H1 (cell line): ENCODE data around the gene PRG3. TPM values are rescaled to one million over a fixed set of nuclear protein-coding genes. Genes with fewer than 3 reads are reported as not detected.

Experiments
- CTCF ChIA-PET: fragments of 300-600 bp; sonication (Branson Sonifier 250); formaldehyde crosslinking; loops from one replicate; lab custom pipeline; 2021; ENCODE audit not compliant: partially characterized antibody; lab: Charles Lee
- POLR2A ChIA-PET: fragments of 300-600 bp; sonication (Branson Sonifier 250); formaldehyde crosslinking; loops from one replicate; lab custom pipeline; 2021; ENCODE audit warnings: inconsistent platforms; ENCODE audit not compliant: partially characterized antibody; lab: Charles Lee
- DNase-seq, 2 experiments: peaks; one replicate each; pipeline versions ENCODE4 v3.0.0 to v3.0.0-alpha.2; 2010 to 2022; ENCODE audit warnings: low spot score in 2 of 2, low read depth in 1 of 2, mixed read lengths in 1 of 2
- FAIRE-seq: peaks from 2 replicates; lab custom pipeline; 2011; peaks lifted over from hg19 to GRCh38; lab: Jason Lieb, UNC
- H2AFZ ChIP-seq: 2 replicates; pipeline ENCODE4 v1.8.1; 2012; ENCODE audit warnings: low read length, inconsistent platforms
- H2AK5ac ChIP-seq: 2 replicates; pipeline ENCODE4 v1.6.1; 2013; ENCODE audit warnings: low read depth, low read length
- H2BK120ac ChIP-seq: replicated peaks from 2 replicates; pipeline ENCODE3; 2013; ENCODE audit warnings: low read depth, low read length, inconsistent platforms
- H2BK12ac ChIP-seq: 2 replicates; pipeline ENCODE4 v1.6.1; 2013; ENCODE audit warnings: low read depth, low read length
- H2BK15ac ChIP-seq: 2 replicates; pipeline ENCODE4 v1.6.1; 2013; ENCODE audit warnings: low read length
- H2BK20ac ChIP-seq: 2 replicates; pipeline ENCODE4 v1.6.1; 2013; ENCODE audit warnings: low read length
- H2BK5ac ChIP-seq: 2 replicates; pipeline ENCODE4 v1.6.1; 2013; ENCODE audit warnings: low read depth, low read length
- H3K14ac ChIP-seq: 2 replicates; pipeline ENCODE4 v1.6.1; 2013; ENCODE audit warnings: inconsistent platforms; ENCODE audit not compliant: insufficient read length
- H3K18ac ChIP-seq: 2 replicates; pipeline ENCODE4 v1.6.1; 2013; ENCODE audit warnings: low read length; ENCODE audit errors: extremely low read depth
- H3K23ac ChIP-seq: 2 replicates; pipeline ENCODE4 v1.6.1; 2013; ENCODE audit warnings: inconsistent platforms; ENCODE audit not compliant: insufficient read length
- H3K23me2 ChIP-seq: 2 replicates; pipeline ENCODE4 v1.6.1; 2013; ENCODE audit warnings: low read depth, low read length
- H3K27ac ChIP-seq: 2 replicates; pipeline ENCODE4 v1.6.1; 2011; ENCODE audit warnings: low read depth, low read length, inconsistent platforms
- H3K27me3 ChIP-seq, 4 experiments: replicated peaks in 1 of 4; 1 replicate in 1 of 4; 2 replicates in 3 of 4; pipeline versions ENCODE4 v1.6.1 to v1.8.1; 2011 to 2013; ENCODE audit warnings: low read length in 3 of 4, mild to moderate bottlenecking in 3 of 4, inconsistent platforms in 2 of 4, mixed read lengths in 2 of 4, moderate library complexity in 1 of 4; ENCODE audit not compliant: control insufficient read depth in 3 of 4, insufficient read depth in 3 of 4; ENCODE audit errors: extremely low read depth in 1 of 4
- H3K36me3 ChIP-seq, 4 experiments: 2 replicates each; pipeline versions ENCODE4 v1.6.1 to v1.8.1; 2011 to 2013; ENCODE audit warnings: mild to moderate bottlenecking in 4 of 4, low read length in 3 of 4, moderate library complexity in 2 of 4, control low read depth in 1 of 4, inconsistent platforms in 1 of 4; ENCODE audit not compliant: insufficient read depth in 4 of 4, control insufficient read depth in 2 of 4
- H3K4ac ChIP-seq: replicated peaks from 2 replicates; pipeline ENCODE3; 2013; ENCODE audit warnings: low read length, low read depth, mixed read lengths, inconsistent platforms; ENCODE audit not compliant: insufficient read length
- H3K4me1 ChIP-seq, 4 experiments: replicated peaks in 1 of 4; 1 replicate in 1 of 4; 2 replicates in 3 of 4; pipeline versions ENCODE4 v1.6.1 to v1.8.1; 2011 to 2013; ENCODE audit warnings: low read length in 3 of 4, inconsistent platforms in 2 of 4, mixed read lengths in 1 of 4; ENCODE audit not compliant: insufficient read depth in 4 of 4, control insufficient read depth in 3 of 4
- H3K4me2 ChIP-seq, 2 experiments: 2 replicates each; pipeline versions ENCODE4 v1.6.1 to v1.8.1; 2011 to 2013; ENCODE audit warnings: low read depth in 2 of 2, low read length in 2 of 2, control low read depth in 1 of 2, inconsistent platforms in 1 of 2, mild to moderate bottlenecking in 1 of 2; ENCODE audit not compliant: insufficient read depth in 1 of 2
- H3K4me3 ChIP-seq, 4 experiments: fragments of 200-600, 300-600 bp in 1 of 4; sonication (generic), shearing (Covaris generic), sonication (Bioruptor Twin) in 1 of 4; 2 replicates each; pipeline versions ENCODE4 v1.5.1 to v1.8.1; 2011 to 2016; ENCODE audit warnings: low read length in 4 of 4, low read depth in 3 of 4, control low read depth in 2 of 4, inconsistent platforms in 2 of 4, mild to moderate bottlenecking in 2 of 4, mixed read lengths in 1 of 4, moderate library complexity in 1 of 4; ENCODE audit not compliant: insufficient read depth in 2 of 4; ENCODE audit errors: extremely low read depth in 1 of 4
- H3K56ac ChIP-seq: replicated peaks from 2 replicates; pipeline ENCODE3; 2013; ENCODE audit warnings: low read depth, mild to moderate bottlenecking, mixed read lengths, low read length, inconsistent platforms; ENCODE audit not compliant: insufficient read length
- H3K79me1 ChIP-seq: 2 replicates; pipeline ENCODE4 v1.6.1; 2013; ENCODE audit warnings: low read depth, low read length, control low read depth
- H3K79me2 ChIP-seq, 2 experiments: 2 replicates each; pipeline versions ENCODE4 v1.6.1 to v1.8.1; 2012 to 2013; ENCODE audit warnings: low read length in 2 of 2, mild to moderate bottlenecking in 2 of 2, inconsistent platforms in 1 of 2; ENCODE audit not compliant: insufficient read depth in 2 of 2, control insufficient read depth in 1 of 2
- H3K9ac ChIP-seq, 4 experiments: replicated peaks in 1 of 4; 1 replicate in 1 of 4; 2 replicates in 3 of 4; pipeline versions ENCODE4 v1.6.1 to v1.8.1; 2011 to 2013; ENCODE audit warnings: low read depth in 3 of 4, low read length in 3 of 4, control low read depth in 2 of 4, mild to moderate bottlenecking in 2 of 4, moderate library complexity in 2 of 4, inconsistent platforms in 1 of 4; ENCODE audit errors: extremely low read depth in 1 of 4
- H3K9me3 ChIP-seq, 2 experiments: 2 replicates each; pipeline versions ENCODE4 v1.6.1 to v1.8.1; 2012 to 2013; ENCODE audit warnings: mild to moderate bottlenecking in 2 of 2, moderate library complexity in 2 of 2, control low read depth in 1 of 2, inconsistent platforms in 1 of 2, low read depth in 1 of 2, low read length in 1 of 2, mixed read lengths in 1 of 2; ENCODE audit not compliant: insufficient read depth in 2 of 2
- H4K20me1 ChIP-seq, 2 experiments: replicated peaks in 1 of 2; 2 replicates each; pipeline versions ENCODE3 to v1.8.1; 2011 to 2013; ENCODE audit warnings: inconsistent platforms in 2 of 2, low read length in 2 of 2, mild to moderate bottlenecking in 1 of 2; ENCODE audit not compliant: insufficient read depth in 2 of 2, control insufficient read depth in 1 of 2
- H4K5ac ChIP-seq: 2 replicates; pipeline ENCODE4 v1.6.1; 2013; ENCODE audit warnings: low read length, low read depth, mixed read lengths, inconsistent platforms; ENCODE audit not compliant: insufficient read length
- H4K8ac ChIP-seq: 2 replicates; pipeline ENCODE4 v1.8.0; 2013; ENCODE audit warnings: mild to moderate bottlenecking, moderate library complexity, low read length, inconsistent platforms; ENCODE audit not compliant: insufficient read depth; ENCODE audit errors: extremely low read depth
- H4K91ac ChIP-seq: replicated peaks from 2 replicates; pipeline ENCODE3; 2013; ENCODE audit warnings: low read length, mixed read lengths, inconsistent platforms; ENCODE audit not compliant: insufficient read length
- ATF3 ChIP-seq: IDR thresholded peaks from 2 replicates; pipeline ENCODE4 v1.6.1; 2011; ENCODE audit warnings: low read depth, mild to moderate bottlenecking, low read length; ENCODE audit not compliant: insufficient read depth
- CBX5 ChIP-seq: fragments of 300-800, 300-1000 bp; sonication (generic); IDR thresholded peaks from 2 replicates; pipeline ENCODE4 v1.7.1; 2016; ENCODE audit warnings: antibody characterized with exemption, low read length, low read depth
- E2F6 ChIP-seq: IDR thresholded peaks from 2 replicates; pipeline ENCODE4 v1.6.1; 2012; ENCODE audit warnings: inconsistent platforms
- GABPA ChIP-seq: IDR thresholded peaks from 2 replicates; pipeline ENCODE4 v1.6.1; 2011; ENCODE audit warnings: mild to moderate bottlenecking, low read length, moderate library complexity, borderline replicate concordance; ENCODE audit not compliant: insufficient read depth
- KDM4A ChIP-seq: IDR thresholded peaks from one replicate; pipeline ENCODE4 v1.7.1; 2012; ENCODE audit warnings: low read depth, mild to moderate bottlenecking, moderate library complexity, low read length, inconsistent platforms; ENCODE audit not compliant: severe bottlenecking
- POU5F1 ChIP-seq: IDR thresholded peaks from 2 replicates; pipeline ENCODE4 v1.6.1; 2011; ENCODE audit warnings: low read depth, mild to moderate bottlenecking, low read length, moderate library complexity
- RNF2 ChIP-seq: fragments of 200-900, 300-1000 bp; sonication (generic); IDR thresholded peaks from 2 replicates; pipeline ENCODE4 v1.7.1; 2016; ENCODE audit warnings: borderline replicate concordance, low read depth, mild to moderate bottlenecking, antibody characterized with exemption, low read length; ENCODE audit not compliant: poor library complexity, severe bottlenecking; ENCODE audit errors: missing control alignments
- SAP30 ChIP-seq: fragments of 300-600 bp; sonication (generic); IDR thresholded peaks from 2 replicates; pipeline ENCODE4 v1.7.1; 2012; ENCODE audit warnings: low read length, moderate library complexity, mild to moderate bottlenecking, inconsistent platforms; ENCODE audit not compliant: insufficient read depth, insufficient replicate concordance
- SIX5 ChIP-seq: IDR thresholded peaks from 2 replicates; pipeline ENCODE4 v1.6.1; 2011; ENCODE audit warnings: mild to moderate bottlenecking, low read depth, low read length
- USF2 ChIP-seq: IDR thresholded peaks from 2 replicates; pipeline ENCODE4 v1.6.1; 2011; ENCODE audit warnings: low read length, improper control_type of control experiment
- WGBS, 2 experiments: shearing (Covaris generic) in 1 of 2; methylation state at CpG; one replicate each; pipeline versions ENCODE4 v1.1.6 to v1.1.7; 2013 to 2015; ENCODE audit warnings: low lambda C conversion rate in 2 of 2, mixed read lengths in 2 of 2, inconsistent platforms in 1 of 2, low coverage in 1 of 2, missing lambda C conversion rate in 1 of 2; ENCODE audit not compliant: insufficient replicate concordance in 2 of 2, insufficient coverage in 1 of 2, insufficient read length in 1 of 2; ENCODE audit errors: extremely low coverage in 1 of 2, missing lambda C conversion rate in 1 of 2; 5-methylcytosine and 5-hydroxymethylcytosine counted together
- polyA plus RNA-seq, 7 experiments: library from polyadenylated mRNA; depleted of rRNA in 3 of 7; stranded (reverse) in 5 of 7; unstranded in 2 of 7; fragments of >200 nt in 5 of 7; fragments of 200-250 nt in 2 of 7; gene quantifications; 1 replicate in 5 of 7; 2 replicates in 1 of 7; 4 replicates in 1 of 7; pipeline versions ENCODE4 v1.2.1 to v1.2.3, GENCODE V29; 2011 to 2013; ENCODE audit warnings: missing spikeins in 2 of 7, mixed read lengths in 2 of 7
- total RNA-seq: library from RNA; stranded (reverse); fragmentation: NEBNext Ultra II Directional; extraction: Animal tissue kit (Norgen Biotek cat#: 25700); gene quantifications from 2 replicates; pipeline ENCODE4 v1.2.1, GENCODE V29; 2021

PRG3 gene
- total and polyA plus RNA-seq, 2 of the 8 experiments (the other 6 are each of a cell fraction or from before 2014, with no cell fraction given), result not detected

- POLR2A ChIA-PET, result interaction anchor here (0.6 to 1.7 kb wide), 2 partner anchors 9 to 11 kb away, joined by 3 to 4 read pairs; no protein-coding TSS in a partner anchor
- H4K5ac ChIP-seq, result no peak overlapping the region
- no peak overlapping the region for H3K23ac ChIP-seq
- no peak overlapping the region for H4K91ac ChIP-seq
- H3K18ac ChIP-seq, result no peak overlapping the region
- H3K4me3 ChIP-seq, result no peak overlapping the region
- no peak overlapping the region for H2BK120ac ChIP-seq
- no peaks in the 10 kb centered on the region for H3K23me2 ChIP-seq
- no peaks in the 10 kb centered on the region; a peak in 2 of 7 replicates for H3K27me3 ChIP-seq
- H4K8ac ChIP-seq, result no peak overlapping the region
- H3K4ac ChIP-seq, result no peak overlapping the region
- H3K36me3 ChIP-seq, result no peaks in the 10 kb centered on the region
- no peak overlapping the region for H3K27ac ChIP-seq
- no peak overlapping the region for H3K14ac ChIP-seq
- 92% methylated on average over 7 of the region's 7 CpGs; no CpG with 5 or more reads in 1 of the 2 experiments for WGBS, 2 experiments
- H4K20me1 ChIP-seq, result no peaks in the 10 kb centered on the region
- CTCF ChIA-PET, result interaction anchor here (0.6 to 2.0 kb wide), 3 partner anchors 11 to 90 kb away, joined by 3 to 4 read pairs (median 4); partner anchors contain the start of genes PRG3 and RTN4RL2
- H2BK12ac ChIP-seq, result no peak overlapping the region
- H2AK5ac ChIP-seq, result no peak overlapping the region
- no peak overlapping the region for H2BK20ac ChIP-seq
- H3K4me1 ChIP-seq, result peaks cover 5 to 12% (median 8%) of the 10 kb centered on the region in 4 experiments
- no peak for DNase-seq
- H3K79me2 ChIP-seq, result no peaks in the 10 kb centered on the region
- H3K4me2 ChIP-seq, result no peak overlapping the region
- no peak overlapping the region for H2AFZ ChIP-seq
- H3K79me1 ChIP-seq, result no peaks in the 10 kb centered on the region
- no peak for FAIRE-seq
- no peak overlapping the region for H3K56ac ChIP-seq
- H3K9me3 ChIP-seq, result no peaks in the 10 kb centered on the region
- no peak overlapping the region for H2BK15ac ChIP-seq
- H2BK5ac ChIP-seq, result no peak overlapping the region
- H3K9ac ChIP-seq, result no peak overlapping the region
- no peak for TF ChIP-seq CBX5
- TF ChIP-seq SIX5, result no peak
- TF ChIP-seq USF2, result no peak
- TF ChIP-seq RNF2, result no peak
- TF ChIP-seq ATF3, result no peak
- TF ChIP-seq GABPA, result no peak
- TF ChIP-seq POU5F1, result no peak
- TF ChIP-seq E2F6, result no peak
- TF ChIP-seq KDM4A, result no peak
- TF ChIP-seq SAP30, result no peak
Observed at GRCh38 chr11:57370251-57370650, 10.7 kb downstream of the PRG3 start.
